GM19035 (cell line): ENCODE data around the gene PTPN22.

Experiments
- ATAC-seq: cut with Tn5 transposase; IDR thresholded peaks from one replicate; pipeline ENCODE4 v1.9.1; 2021; ENCODE audit not compliant: unreplicated experiment

Gene PTPN22

DNA sequence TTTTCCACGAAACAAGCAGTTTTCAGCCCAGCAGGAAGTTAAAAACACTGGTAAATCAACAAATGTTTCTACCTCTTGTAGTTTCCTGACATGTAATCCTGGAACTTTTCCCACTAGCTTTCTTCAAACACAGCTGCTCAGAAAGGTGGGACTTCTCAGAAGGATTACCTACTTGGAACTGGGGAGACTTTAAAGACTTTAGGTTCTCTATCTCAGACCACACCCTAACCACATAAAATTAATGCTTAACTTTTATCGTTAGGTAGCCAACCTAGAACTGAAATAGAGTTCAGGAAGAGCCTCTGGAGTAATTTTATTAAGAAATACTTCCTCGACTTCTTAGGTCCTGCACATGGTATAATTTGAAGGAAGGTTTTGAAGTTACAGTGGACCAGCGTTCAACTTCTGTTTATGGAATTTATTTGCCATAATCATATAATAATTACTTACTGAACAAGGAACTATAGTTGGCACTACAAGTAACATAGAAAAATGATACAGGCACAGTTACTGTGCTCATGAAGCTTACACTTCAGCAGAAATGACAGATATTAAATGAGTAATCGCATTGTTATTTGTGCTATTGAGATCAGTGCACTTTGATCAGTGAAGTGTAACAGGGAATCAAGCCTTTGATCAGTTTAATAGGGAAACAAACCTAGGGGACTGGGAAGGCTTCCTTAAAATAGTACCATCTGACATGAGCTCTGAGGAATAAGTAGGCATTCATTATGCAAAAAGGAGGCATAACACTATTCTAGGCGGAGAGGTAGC is 16.1 kb upstream of the PTPN22 start, which contains the start of gene BCL2L15:
TSS of gene BCL2L15 (minus strand) at position 180 of the 774 bp plus-strand sequence. CDS start 206 bp downstream, outside the sequence.
- no peak for ATAC-seq

DNA sequence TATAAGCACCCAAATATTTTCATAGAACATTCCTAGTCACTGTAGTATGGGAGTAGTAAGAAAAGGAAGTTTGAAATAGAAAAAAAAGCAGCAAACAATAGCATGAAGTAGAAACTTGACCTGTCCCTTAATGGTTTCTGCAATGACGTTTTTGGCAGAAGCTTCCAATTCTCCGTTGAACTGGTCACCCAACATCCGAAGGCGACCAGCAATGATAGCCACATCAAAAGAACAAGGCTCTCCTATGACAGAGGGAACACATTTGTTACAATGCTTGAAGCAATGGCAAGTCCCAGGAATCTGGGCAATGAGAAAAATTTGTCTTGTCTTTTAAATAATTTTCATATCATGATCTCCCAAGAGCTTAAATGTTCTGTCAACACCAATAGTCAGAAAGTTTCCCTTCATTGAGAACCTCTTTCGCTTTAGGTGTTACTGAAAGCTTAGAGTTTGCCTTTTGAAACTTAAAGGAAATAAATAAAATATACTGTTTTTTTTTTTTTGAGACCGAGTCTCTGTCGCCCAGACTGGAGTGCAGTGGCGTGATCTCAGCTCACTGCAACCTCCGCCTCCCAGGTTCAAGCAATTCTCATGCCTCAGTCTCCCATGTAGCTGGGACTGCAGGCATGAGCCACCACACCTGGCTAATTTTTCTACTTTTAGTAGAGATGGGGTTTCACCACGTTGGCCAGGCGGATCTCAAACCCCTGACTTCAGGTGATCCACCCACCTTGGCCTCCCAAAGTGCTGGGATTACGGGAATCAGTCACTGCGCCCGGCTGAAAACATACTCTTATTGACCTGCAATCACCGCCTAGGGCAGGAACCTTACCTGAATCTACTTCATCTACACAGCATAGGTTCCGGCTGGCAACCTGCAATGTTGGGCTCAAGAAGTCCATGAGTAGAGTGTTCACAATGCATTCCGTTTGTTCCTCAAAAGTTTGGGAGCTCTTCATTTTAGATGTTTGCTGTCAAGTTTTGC is 15.2 kb upstream of the PTPN22 start:
- ATAC-seq = no peak

DNA sequence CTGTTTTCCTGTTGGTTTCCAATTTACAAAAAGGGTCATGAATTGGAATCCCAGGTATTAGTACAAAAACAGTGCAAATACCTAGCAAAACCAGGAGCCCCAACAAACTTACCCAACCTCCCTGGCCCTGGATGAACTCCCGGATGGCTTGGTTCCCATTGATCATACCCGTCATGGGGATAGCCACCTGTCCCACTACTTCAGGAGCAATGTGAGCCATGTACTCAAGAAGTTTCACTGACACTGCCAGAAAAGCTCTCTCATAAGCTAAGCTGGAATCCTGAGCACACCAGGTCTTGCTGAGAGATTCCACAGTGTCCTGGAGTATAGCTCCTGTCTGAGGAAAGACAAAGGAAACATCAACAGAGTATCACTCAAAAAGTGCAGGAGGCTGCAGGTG is 10.1 kb upstream of the PTPN22 start:
- no peak for ATAC-seq

DNA sequence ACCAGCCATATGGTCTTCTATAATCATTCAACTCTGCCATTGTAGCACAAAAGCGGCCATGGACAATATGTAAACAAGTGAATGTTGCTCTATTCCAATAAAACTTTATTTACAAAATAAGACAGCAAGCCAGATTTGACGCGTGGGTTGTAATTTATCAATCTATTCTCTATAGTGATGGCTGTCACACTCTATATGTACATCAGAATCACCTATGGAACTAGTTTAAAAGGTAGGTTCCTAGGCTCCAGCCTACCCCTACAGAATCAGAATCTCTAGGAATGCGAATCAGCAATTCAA is 8.2 kb upstream of the PTPN22 start:
- ATAC-seq = no peak

DNA sequence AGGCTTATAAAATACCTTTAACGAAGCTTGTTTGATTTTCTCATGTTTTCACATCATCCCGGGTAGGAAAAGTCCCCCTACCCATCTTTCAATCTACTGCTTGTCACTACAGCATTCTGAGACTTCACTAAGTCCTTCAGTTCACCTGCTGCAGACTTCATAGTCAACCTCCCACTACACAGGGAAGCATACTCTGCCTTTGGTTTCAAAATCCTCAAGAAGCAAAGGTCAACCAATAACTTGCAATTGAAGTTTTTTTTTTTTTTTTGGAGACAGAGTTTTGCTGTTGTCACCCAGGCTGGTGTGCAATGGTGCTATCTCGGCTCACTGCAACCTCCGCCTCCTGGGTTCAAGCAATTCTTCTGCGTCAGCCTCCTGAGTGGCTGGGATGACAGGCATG is 4.7 kb upstream of the PTPN22 start:
- no peak for ATAC-seq

DNA sequence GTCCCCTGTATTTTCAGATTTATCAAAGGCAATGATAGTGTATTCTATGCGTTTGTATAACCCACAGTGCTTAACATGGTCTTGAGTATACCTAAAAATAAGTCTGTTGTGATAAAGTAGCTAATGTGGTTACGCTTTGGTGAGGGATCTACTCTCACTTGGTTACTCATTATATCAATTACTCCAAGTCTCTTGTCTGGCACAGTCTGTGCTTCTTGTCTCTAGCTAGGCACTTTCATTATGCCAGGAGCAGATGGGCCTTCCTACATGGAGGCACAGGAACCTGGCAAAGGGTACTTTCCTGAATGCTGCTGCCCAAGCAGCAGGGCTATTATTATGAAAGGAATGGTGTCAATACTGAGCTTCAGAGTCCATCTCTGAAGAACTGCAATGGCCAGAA is 4.2 kb upstream of the PTPN22 start:
- ATAC-seq = no peak

DNA sequence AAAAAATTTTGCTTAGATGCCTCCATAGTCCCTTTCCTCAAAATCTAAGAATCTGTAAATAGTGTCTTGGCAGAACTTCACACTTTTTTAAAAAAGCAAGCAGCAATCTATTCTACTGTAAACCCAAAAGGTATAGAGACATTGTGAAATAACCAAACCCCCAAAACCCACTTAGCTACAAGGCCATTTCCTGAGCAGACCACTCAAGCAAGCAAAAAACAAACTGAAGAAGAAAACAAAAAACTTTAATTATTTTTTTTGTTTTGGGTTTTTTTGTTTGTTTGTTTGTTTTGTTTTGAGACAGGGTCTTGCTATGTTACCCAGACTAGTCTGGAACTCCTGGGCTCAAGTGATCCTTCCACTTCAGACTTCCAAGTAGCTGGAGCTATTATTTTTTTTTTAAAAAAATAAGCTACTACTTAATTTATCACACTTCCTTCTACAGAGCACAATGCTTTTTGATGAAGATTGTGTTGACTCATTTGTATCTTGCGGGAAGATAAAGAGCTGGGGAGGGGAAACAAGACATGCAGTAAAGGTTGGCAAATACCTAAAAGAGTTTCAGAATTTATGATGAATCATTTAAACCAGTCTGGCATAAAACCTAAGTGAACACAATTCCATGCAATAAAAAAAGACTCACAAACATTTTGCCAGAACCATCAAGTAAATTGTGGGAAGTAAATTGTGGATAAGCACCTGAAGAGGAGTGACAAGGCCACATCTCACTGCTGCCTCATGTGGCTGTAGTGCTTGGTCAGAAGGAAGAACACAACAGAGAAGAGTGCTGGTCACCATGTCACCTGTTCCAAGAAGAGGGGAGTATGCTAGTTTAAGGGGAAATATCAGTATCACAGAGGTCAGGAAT is 2.7 kb upstream of the PTPN22 start:
- no peak for ATAC-seq

DNA sequence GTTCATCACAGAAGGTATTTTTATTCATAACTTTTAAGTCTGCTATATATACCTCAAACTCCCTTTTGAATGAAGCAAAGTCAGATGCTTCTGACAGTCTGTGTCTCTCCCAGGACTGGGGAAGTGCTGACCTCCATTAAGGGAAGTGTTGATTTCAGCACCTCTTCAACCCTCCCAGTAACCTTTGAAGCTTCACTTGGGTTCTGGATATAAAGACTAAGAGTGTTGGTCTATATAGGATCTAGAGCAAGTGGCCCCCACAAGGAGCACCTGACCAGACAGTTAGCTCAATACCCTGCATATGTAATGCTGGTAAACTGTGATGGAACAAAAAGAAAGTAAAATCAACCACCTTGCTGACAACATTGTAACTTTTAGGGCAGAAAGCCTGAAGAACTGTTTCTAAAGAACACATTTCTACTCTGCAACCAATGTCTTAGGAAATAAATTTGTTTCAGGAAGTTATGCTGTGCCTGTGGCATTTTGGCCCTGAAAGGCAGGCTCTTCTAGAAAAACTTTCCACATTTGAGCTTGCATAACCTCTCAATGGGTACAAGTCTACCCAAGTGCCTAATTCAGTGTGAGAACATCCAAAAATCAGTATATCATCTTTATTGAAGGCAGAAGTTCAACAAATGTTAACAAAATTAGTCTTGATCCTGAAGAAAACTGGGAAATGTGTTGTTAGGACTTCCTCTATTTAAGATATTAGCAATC is 865 bp upstream of the PTPN22 start:
- peak; percentile 19 for ATAC-seq

DNA sequence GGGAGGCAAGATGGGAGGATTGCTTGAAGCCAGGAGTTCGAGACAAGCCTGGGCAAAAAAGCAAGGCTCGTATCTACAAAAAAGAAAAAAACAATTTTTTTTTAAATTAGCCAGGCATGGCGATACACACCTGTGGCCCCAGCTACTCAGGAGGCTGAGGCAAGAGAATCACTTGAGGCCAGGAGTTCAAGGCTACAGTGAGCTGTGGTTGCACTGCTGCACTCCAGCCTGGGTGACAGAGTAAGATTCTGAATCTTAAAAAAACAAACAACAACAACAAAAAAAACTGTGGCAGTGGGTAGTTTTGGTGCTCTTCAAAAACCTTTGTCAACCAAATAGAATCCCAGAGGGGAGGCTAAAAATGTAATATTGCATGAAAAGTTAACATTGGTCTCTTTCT is 734 bp downstream of the PTPN22 start:
- no peak for ATAC-seq

DNA sequence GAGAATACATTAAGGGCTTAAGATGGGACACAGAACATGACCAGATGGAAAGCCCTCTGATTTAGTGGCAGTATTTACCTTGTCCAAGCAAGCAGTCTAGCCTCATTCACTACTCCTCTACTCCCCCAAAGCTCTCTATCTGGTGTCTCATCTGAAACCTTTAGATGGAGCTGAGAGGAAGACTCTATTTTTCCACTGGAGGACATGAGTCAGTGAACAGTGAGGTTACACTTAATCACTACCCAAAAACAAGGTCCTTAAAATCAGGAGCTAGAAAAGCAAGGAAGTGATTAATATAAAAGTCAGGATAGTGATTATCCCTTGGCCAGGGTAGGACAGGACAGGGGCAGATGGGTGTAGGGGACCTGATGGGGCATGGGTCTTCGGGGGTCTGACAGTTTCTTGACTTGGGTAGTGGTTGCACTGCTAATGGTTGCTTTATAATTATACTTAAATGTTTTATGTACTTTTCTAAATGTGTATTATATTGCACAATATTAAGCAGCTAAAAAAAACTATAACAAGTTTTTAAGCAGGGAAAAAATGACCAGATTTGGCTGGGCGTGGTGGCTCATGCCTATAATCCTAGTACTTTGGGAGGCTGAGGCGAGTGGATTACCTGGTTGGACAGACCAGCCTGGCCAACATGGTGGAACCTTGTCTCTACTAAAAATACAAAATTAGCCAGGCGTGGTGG is 3.0 kb downstream of the PTPN22 start:
- no peak for ATAC-seq

DNA sequence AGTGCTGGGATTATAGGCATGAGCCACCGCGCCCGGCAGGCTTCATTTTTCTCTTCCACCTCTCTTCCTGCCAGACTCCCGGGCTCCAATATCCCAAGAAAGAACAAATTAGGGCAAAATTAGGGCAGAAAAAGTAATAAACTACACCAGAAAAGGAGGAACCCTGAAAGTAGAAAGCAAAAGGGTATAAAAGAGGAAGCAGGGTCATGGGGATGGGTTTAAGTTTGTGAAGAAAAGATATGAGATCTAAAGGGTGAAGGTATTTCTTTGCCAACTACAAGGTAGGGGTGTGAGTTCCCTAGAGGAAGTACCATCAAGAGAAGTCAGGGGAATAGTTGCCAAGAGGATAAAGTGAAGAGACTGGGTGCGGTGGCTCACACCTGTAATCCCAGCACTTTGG is 9.9 kb downstream of the PTPN22 start:
- ATAC-seq = no peak

DNA sequence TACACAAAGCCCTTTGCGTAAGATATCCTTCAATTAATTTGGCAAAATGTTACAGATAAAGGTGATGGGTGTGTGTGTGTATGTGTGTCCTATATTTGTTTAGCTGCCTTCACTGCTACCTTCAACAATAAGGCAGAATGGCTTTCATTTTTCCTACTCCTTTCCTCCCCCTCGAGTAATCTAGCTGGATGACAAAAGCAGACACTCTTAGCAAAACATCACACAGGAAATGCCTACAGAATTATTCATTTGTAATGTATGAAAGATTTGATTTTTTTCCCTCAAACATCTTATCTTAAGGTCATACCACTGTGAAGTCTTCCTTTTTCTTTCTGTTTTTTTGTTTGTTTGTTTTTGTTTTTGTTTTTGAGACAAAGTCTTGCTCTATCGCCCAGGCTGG is 10.6 kb downstream of the PTPN22 start:
- no peak for ATAC-seq

DNA sequence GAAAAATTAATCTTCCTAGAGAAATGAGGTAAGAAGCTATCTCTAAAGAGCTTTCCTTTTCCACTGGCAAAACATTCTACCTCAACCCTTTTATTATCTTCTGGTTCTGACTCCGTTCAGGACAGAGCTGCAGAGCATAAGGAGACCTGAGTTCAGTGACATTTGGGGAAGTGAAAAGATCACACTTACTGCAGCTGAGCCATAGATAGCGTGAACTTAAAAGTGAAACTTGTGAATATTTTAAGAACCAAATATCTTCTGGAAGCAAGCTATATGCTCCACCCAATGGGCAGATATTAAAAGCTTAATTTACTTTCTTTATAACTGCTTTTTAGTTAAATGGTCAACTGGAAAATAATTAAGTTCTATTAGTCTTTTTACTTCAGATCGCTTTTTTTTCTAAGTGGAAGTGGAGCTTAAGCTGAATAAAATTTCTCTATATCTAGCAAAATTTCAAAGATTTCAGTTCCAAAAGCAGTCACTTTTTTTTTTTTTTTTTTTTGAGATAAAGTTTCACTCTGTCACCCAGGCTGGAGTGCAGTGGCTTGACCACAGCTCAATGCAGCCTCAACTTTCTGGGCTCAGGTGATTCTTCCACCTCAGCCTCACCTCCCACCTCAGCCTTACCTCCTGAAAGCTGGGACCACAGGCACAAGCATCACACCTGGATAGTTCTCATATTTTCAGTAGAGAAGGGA is 11.9 kb downstream of the PTPN22 start:
- peak; percentile 91 for ATAC-seq

DNA sequence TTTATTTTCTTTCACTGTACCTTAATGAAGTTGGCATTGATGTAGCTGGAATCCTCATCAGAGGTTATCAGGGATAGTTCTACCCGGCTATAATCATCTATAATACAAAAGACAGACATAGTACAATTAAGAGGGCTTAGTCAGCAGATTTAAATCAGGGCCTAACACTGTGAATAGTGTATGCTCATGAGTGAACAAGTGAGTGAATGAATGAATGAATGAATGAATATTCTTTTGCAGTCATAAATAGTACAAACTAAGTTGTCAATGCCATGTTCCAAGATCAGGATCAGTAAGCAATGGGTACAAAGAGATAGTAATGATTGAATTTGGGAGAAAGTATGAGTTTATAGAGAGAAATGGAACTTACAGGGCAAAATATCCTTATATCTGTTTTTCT is 12.5 kb downstream of the PTPN22 start:
- no peak for ATAC-seq

DNA sequence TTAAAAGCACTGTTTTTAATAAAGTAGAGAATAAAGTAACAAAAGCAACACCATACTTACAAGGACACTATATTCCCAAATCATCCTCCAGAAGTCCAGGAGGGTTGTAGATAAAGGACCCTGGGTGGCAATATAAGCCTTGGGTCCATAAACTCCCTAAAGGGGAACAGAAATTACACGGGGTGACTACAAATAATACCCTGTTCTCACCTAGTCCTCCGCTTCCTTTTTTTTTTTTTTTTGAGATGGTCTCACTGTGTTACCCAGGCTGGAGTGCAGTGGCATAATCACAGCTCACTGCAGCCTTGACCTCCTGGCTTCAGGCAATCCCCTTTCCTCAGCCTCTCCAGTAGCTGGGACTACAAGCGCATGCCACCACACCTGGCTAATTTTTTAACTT is 13.1 kb downstream of the PTPN22 start:
- no peak for ATAC-seq

DNA sequence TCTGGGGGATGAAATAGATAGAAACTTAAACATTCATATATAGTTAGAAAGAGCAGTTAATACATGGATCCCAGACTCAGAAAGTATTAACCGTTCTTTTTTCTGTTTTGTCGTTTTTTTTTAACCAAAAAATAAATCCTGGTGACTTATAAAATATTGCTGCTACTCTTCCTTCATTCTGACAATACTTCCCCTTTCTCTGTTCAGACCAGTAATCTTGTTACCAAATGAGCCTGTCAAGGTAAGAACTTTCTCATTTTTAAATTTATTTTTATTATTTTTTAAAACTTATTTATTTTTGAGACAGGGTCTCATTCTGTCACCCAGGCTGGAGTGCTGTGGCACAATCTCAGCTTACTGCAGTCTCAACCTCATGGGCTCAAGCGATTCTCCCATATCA is 13.7 kb downstream of the PTPN22 start:
- no peak for ATAC-seq

DNA sequence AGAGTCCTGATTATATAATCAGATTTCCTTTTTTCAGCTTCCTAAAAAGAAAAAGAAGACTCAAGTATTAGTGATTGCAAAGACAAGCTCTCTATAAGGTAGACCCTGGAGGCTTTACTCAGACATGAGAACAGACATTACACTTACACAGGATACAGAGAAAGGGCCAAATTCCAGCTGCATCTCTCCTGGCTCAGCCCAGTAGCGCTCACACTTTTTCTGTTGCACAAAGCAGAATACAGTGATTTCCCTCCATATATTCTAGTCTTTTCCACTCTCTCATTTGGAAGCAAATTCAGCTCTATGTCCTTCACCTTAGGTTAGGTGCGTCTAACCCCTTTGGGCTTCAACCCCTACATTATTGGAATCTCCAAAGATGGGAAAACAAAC is 15.1 kb downstream of the PTPN22 start:
- ATAC-seq = no peak

DNA sequence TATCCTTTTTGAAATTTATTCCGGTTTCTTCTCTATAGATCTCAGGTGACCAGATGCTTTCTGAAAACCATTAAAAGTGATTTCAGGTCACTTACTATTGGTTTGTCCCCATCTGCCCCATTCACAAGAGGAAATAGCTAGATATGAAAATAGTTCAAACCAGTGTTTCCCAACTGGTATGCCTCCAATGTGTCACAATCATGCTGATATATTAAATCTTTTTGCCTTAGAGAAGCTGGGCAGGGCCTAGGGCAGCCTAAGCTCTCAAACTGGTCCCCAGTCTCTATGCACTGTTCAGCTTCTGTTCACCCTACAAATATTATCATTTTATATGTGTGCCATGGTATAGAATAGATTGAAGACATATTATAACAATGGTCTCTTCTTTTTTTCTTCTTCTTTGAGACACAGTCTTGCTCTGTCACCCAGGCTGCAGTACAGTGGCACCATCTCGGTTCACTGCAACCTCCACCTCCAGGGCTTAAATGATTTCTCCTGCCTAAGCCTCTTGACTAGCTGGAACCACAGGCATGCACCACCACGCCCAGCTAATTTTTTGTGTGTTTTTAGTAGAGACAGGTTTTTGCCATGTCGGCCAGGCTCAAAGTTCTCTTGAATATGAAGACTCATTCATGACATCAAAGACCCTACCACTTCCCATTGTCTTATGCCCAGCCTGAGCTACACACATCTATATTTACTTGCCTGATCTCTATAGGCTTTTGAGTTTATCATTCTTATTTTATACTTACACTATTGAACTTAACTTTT is 15.7 kb downstream of the PTPN22 start:
- no peak for ATAC-seq

DNA sequence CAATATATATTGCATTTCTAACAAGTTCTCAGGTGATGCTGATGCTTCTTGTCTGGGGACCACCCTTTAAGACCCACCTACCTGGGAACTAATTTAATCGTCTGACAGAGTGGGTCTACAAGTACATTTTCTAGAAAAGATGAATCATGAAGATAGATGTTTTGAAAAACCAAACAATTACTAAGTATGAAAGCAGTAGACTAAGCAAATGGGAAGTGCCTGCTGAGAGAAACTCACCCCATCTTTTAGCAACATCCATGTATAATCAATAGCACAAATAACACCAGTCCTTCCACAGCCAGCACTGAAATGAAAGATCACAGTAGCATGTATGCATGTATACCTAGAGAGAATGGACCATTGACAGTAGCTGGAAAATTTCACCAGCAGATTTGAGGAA is 17.3 kb downstream of the PTPN22 start:
- no peak for ATAC-seq
